ENCODE measurements around the gene PLD1. TPM values are rescaled to one million over a fixed set of nuclear protein-coding genes. Genes with fewer than 3 reads are reported as not detected.

PLD1 gene
- total and polyA plus RNA-seq, 11 donors: 12.3 to 106 (median 61.0) TPM

- Histone ChIP-seq H3K9me3 (no peaks in the 10 kb centered on the region), H3K36me3 (peaks cover 0 to 23% (median 17%) of the 10 kb centered on the region in 9 donors), H3K4me1 (peaks cover 0 to 46% (median 30%) of the 10 kb centered on the region in 12 donors), H3K27ac (peak overlapping the region in 3 of 12 donors; percentile 46 to 76 (median 58)), H3K4me3 (no peak overlapping the region), H3K27me3 (no peaks in the 10 kb centered on the region)
- intact Hi-C loops (cut with DNase I): no loop called here
- TF ChIP-seq POLR2A (IDR thresholded peaks at IDR 0.05): no peak
- TF ChIP-seq CTCF (IDR thresholded peaks at IDR 0.05): no peak
- DNase-seq (no peak), ATAC-seq (no peak)
- WGBS, 4 donors: 89 to 96% (median 96%) methylated on average over 1 of the region's 1 CpG
Observed at GRCh38 chr3:171652932-171653331, 157.4 kb downstream of the PLD1 start.

GRCh38 chr3:171649911-171650592 is 160.2 kb downstream of the PLD1 start:
- intact Hi-C loops (cut with DNase I): loop anchor here (5.0 to 10.0 kb wide), 11 partner anchors 117 to 695 kb away; partner anchors contain the start of gene FNDC3B (in 1 of the 10)
- Histone ChIP-seq H3K9me3 (no peaks in the 10 kb centered on the region), H3K36me3 (peaks cover 0 to 10% (median 0%) of the 10 kb centered on the region in 9 donors), H3K27me3 (no peaks in the 10 kb centered on the region), H3K4me1 (peaks cover 0 to 56% (median 32%) of the 10 kb centered on the region in 12 donors), H3K4me3 (no peak overlapping the region), H3K27ac (peak overlapping the region in 11 of 12 donors; percentile 20 to 63 (median 41))
- TF ChIP-seq CTCF (IDR thresholded peaks at IDR 0.05): no peak
- no peak for TF ChIP-seq POLR2A (IDR thresholded peaks at IDR 0.05)
- ATAC-seq (no peak), DNase-seq (no peak)
- WGBS, 4 donors: 65 to 76% (median 73%) methylated on average over 10 of the region's 10 CpGs

GRCh38 chr3:171649267-171649666 is 161.0 kb downstream of the PLD1 start:
- Histone ChIP-seq H3K4me1 (peaks cover 0 to 54% (median 25%) of the 10 kb centered on the region in 12 donors), H3K4me3 (no peak overlapping the region), H3K27me3 (no peaks in the 10 kb centered on the region), H3K9me3 (no peaks in the 10 kb centered on the region), H3K27ac (peak overlapping the region in 10 of 12 donors; percentile 20 to 63 (median 37)), H3K36me3 (peaks cover 0 to 10% (median 0%) of the 10 kb centered on the region in 9 donors)
- TF ChIP-seq POLR2A (IDR thresholded peaks at IDR 0.05) (no peak), CTCF (IDR thresholded peaks at IDR 0.05) (no peak)
- DNase-seq: no peak
- peak in 1 of 4 donors; percentile 36 for ATAC-seq
- intact Hi-C loops (cut with DNase I): loop anchor here (5.0 to 10.0 kb wide), 11 partner anchors 118 to 696 kb away; partner anchors contain the start of gene FNDC3B (in 1 of the 10)
- WGBS, 4 donors: 47 to 60% (median 52%) methylated on average over 4 of the region's 4 CpGs

- intact Hi-C loops (cut with DNase I): loop anchor here (5.0 to 10.0 kb wide), 11 partner anchors 119 to 697 kb away; partner anchors contain the start of gene FNDC3B (in 1 of the 10)
- ATAC-seq: no peak
- DNase-seq: no peak
- Histone ChIP-seq H3K9me3 (no peaks in the 10 kb centered on the region), H3K27me3 (no peaks in the 10 kb centered on the region), H3K27ac (peak overlapping the region in 2 of 12 donors; percentile 29 to 72), H3K4me1 (peaks cover 0 to 55% (median 22%) of the 10 kb centered on the region in 12 donors), H3K36me3 (peaks cover 0 to 2% (median 0%) of the 10 kb centered on the region in 9 donors), H3K4me3 (no peak overlapping the region)
- TF ChIP-seq CTCF (IDR thresholded peaks at IDR 0.05) (no peak), POLR2A (IDR thresholded peaks at IDR 0.05) (no peak)
Observed at GRCh38 chr3:171648069-171648468, 162.2 kb downstream of the PLD1 start.

All from heart left ventricle (tissue), 16 donors.